SK-N-SH treated with all-trans-retinoic acid at 6 μM for 48 hours (cell line): ENCODE results near the gene RGPD8.

ENCODE experiments used
- GLIS3 ChIP-seq: fragments of 250-450 bp; sonication (Bioruptor Pico); IDR thresholded peaks from 2 replicates; pipeline ENCODE4 v1.5.0; 2020; ENCODE audit warnings: mild to moderate bottlenecking, moderate library complexity
- PPARA ChIP-seq: fragments of 250-450 bp; sonication (Bioruptor Pico); IDR thresholded peaks from 2 replicates; pipeline ENCODE4 v1.5.0; 2020; ENCODE audit warnings: mild to moderate bottlenecking, borderline replicate concordance
- SNAI2 ChIP-seq: fragments of 250-450 bp; sonication (Bioruptor Pico); IDR thresholded peaks from 2 replicates; pipeline ENCODE4 v1.5.0; 2020; ENCODE audit warnings: mild to moderate bottlenecking, moderate library complexity
- TCF4 ChIP-seq: fragments of 250-450 bp; sonication (Bioruptor Pico); IDR thresholded peaks from 2 replicates; pipeline ENCODE4 v1.8.0; 2021; ENCODE audit warnings: mild to moderate bottlenecking, moderate library complexity, borderline replicate concordance
- ZNF565 ChIP-seq: fragments of 450-650 bp; formaldehyde crosslinking; conservative IDR thresholded peaks from 2 replicates; pipeline ENCODE4 v1.5.0; 2020; ENCODE audit warnings: low read depth, mild to moderate bottlenecking, moderate library complexity

GRCh38 chr2:112465382-112465781, 31.9 kb upstream of the RGPD8 start:
- TF ChIP-seq SNAI2 (CRISPR knock-in tag) (no peak), PPARA (CRISPR knock-in tag) (no peak), TCF4 (CRISPR knock-in tag) (no peak), GLIS3 (CRISPR knock-in tag) (no peak), ZNF565 (CRISPR knock-in tag) (no peak)
